SK-N-SH treated with all-trans-retinoic acid at 6 μM for 48 hours (cell line): Measurements from ENCODE around the gene PDE7B.

ENCODE experiments used
- POU6F1 ChIP-seq: fragments of 250-450 bp; sonication (Bioruptor Pico); IDR thresholded peaks from 2 replicates; pipeline ENCODE4 v1.8.0; 2021; ENCODE audit warnings: low read depth, mild to moderate bottlenecking, moderate library complexity, borderline replicate concordance
- TF ChIP-seq, protein P1 (sequence below): fragments of 250-450 bp; sonication (Bioruptor Pico); IDR thresholded peaks from 2 replicates; pipeline ENCODE4 v1.5.1; 2020; ENCODE audit warnings: low read depth, mild to moderate bottlenecking, moderate library complexity
- TF ChIP-seq, protein P2 (sequence below): fragments of 250-450 bp; sonication (Bioruptor Pico); IDR thresholded peaks from 2 replicates; pipeline ENCODE4 v1.8.0; 2020; ENCODE audit warnings: mild to moderate bottlenecking, moderate library complexity, borderline replicate concordance

DNA sequence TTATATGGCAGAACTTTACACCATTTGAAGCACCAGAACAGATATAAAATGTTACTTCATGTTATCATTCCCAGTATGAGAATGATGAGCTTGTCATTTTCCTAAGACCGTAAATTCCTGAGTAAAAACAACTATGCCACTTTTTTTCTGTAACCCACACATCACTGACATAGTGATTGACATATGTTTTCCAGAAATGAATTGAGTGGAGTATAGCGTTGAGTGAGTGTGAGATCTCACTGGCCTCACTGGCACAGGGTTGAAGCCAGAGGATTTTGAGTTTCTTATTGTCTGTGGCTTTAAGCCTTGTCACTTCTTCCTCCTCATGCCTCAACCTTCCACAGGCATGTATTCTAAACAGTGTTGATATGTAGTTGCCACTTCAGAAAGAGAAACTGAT, 62.3 kb downstream of the PDE7B start:
- TF ChIP-seq, protein P1, sequence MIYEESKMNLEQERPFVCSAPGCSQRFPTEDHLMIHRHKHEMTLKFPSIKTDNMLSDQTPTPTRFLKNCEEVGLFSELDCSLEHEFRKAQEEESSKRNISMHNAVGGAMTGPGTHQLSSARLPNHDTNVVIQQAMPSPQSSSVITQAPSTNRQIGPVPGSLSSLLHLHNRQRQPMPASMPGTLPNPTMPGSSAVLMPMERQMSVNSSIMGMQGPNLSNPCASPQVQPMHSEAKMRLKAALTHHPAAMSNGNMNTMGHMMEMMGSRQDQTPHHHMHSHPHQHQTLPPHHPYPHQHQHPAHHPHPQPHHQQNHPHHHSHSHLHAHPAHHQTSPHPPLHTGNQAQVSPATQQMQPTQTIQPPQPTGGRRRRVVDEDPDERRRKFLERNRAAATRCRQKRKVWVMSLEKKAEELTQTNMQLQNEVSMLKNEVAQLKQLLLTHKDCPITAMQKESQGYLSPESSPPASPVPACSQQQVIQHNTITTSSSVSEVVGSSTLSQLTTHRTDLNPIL: no peak
- TF ChIP-seq POU6F1 (CRISPR knock-in tag): no peak
- TF ChIP-seq, protein P2, sequence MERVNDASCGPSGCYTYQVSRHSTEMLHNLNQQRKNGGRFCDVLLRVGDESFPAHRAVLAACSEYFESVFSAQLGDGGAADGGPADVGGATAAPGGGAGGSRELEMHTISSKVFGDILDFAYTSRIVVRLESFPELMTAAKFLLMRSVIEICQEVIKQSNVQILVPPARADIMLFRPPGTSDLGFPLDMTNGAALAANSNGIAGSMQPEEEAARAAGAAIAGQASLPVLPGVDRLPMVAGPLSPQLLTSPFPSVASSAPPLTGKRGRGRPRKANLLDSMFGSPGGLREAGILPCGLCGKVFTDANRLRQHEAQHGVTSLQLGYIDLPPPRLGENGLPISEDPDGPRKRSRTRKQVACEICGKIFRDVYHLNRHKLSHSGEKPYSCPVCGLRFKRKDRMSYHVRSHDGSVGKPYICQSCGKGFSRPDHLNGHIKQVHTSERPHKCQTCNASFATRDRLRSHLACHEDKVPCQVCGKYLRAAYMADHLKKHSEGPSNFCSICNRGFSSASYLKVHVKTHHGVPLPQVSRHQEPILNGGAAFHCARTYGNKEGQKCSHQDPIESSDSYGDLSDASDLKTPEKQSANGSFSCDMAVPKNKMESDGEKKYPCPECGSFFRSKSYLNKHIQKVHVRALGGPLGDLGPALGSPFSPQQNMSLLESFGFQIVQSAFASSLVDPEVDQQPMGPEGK (CRISPR knock-in tag): no peak
